ENCODE data around the gene C1QTNF3.
"Not testable (repeated sequence)": the region's sequence is repeated elsewhere in the genome, so short reads cannot be mapped to it uniquely, and the experiment has no call there.

C1QTNF3 gene

DNA sequence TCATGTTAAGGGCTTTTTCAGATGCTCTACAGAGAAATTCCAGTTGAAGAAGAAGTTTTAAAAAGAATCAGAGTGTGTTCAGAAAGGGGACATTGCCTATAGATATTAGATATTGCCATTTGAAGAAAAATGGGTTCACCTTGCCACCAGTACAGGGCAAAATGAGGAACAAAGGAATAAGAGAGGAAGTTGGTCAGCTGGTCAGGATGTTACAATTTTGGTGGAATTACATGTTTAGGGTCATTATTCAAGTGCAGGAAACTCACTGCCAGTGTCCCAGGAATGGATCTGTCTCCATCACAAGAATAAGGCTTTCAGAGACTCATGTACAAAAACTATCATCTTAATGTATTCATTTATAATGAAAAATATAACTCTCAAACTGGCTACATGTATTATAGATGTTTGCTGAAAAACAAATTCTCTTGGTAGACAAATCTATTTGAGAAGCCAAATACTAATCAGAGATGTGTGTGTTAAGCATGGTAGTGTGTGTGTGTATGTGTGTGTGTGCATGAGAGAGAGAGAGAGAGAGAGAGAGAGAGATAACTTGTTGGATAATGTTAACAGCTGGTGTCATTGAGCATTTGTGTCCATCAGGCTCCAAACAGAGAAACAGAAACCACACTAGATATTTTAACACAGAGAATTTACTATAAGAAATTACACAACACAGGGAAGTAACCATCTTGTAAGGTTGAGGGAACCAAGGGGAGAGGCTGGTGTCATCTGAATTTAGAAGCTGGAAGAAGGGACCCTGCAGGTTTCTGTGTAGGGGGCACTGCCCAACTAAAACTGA, 5.0 kb upstream of the C1QTNF3 start:
- no peak for DNase-seq

DNA sequence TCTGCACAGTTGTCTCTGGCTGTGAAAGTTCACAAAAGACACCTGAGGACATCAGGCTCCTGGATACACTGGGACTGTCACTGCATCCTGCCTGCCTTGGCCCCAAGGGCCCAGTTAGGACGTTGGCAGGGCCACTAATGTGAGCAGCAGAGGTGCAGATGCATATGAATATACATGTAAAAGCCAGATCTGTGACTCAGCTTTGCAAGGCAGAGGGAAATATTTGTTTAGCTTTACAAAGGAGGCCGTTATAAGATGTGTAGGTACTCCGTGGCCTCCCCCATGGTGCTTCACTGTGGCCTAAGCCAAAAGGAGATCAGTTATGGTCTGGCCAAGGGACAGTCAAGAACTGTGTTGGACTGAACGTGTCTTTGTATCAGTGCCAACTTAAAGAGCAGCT, 4.1 kb upstream of the C1QTNF3 start:
- DNase-seq, result no peak

DNA sequence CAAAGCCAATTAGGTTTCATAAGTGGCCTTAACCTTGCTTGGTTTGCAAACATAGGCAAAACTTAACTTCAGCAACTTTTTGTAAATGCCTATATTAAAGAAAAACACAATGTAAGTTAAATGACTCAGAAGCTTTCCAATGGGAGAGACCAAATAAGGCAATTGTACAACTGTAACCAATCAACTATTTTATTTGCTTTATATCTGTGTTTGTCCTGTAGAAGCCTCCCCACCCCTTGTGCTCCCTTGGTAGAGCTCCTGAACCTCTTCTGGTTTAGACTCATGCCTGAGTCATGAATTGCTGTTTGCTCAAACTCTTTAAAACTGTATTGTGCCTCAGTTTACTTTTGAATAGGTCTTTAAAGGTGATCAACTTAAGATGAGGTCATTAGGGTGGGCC, 3.0 kb upstream of the C1QTNF3 start:
- DNase-seq, result peak; percentile 86

DNA sequence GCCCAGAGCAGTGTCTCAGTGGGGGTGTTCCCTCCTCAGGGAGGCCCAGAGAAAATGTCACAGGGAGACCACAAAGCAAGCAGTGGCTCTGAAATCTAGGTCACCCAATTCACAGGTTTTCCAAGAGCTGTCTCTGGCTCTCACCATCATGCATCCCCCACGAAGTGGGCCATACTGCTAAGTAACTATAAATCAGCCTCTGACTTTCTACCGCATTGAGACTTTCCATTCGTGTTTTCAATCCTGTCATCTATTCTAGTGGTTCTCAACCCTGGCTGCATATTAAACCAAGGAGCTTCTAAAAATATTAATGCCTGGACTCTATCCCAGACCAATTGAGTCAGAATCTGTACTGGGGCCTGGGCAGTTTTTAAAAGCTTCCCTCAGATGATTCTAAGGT, 2.0 kb upstream of the C1QTNF3 start:
- peak; percentile 39 for DNase-seq

DNA sequence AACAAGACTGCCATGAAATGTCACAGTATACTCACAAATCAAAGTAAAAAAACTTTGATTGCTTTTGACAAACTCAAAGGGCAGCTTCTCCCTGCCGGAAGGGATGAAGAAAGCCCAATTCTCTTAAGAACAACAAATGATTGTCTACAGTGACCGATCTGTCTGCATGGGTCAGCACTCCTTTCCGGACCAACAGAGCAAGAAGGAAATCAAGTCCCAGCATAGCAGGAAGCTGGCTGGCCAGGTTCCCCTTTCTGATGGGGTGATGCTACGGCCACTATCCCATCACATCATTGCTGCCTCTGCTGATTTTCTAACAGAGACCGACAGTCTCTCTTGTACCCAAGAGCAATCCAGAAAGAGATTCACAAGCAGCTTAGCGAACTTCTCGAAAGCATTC, 692 bp downstream of the C1QTNF3 start:
- no peak for DNase-seq

DNA sequence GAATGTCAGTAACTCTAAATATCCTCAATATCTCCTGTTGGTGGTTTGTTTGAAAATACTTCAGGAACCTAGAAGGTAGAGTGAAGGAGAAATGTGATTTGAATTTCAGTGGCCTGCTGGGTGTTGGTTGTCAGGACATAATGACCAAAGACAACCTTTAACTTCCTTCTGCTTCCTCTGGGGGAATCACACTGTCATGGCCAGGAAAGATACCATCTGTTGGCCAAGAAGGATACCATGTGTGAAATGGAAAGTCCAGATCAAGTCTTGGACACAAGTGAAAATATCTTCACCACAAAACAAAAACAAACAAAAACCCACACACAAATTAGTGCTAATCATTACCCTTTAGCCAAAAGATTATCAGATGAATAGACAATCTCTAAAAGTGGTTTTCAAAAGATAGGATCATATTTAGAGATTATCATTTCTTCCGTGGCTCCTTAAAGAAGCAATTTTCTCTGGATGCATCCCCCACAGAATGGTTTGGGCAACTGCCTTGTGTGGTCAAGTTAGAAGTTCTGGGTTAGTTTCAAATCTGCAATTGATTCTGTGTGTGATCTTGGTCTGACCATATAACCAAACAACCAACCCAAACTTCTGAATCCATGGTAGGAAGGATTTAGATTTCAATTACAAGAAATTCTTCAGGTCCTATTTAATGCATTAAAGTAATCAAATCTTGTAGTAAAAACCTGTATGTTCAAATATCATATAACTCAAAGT, 1.6 kb downstream of the C1QTNF3 start:
- no peak for DNase-seq

DNA sequence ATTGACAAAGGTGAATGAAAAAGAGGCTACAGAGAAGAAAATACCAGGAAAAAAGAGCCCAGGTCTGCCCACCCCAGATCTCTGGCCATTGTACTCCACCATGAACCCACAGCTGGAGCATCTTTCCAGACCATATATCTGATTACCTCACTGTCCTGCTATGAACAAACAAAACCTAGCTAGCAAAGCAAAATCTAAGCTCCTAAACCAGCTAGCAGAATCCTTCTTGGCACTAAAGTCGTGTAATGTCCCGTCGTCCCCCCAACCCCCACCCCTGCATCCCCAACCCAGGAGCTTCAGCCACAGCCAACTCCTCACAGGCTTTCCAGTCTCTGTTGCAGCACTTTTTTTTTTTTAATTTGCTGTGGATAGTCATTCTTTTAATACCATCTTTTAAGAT, 2.5 kb downstream of the C1QTNF3 start:
- DNase-seq, result no peak

DNA sequence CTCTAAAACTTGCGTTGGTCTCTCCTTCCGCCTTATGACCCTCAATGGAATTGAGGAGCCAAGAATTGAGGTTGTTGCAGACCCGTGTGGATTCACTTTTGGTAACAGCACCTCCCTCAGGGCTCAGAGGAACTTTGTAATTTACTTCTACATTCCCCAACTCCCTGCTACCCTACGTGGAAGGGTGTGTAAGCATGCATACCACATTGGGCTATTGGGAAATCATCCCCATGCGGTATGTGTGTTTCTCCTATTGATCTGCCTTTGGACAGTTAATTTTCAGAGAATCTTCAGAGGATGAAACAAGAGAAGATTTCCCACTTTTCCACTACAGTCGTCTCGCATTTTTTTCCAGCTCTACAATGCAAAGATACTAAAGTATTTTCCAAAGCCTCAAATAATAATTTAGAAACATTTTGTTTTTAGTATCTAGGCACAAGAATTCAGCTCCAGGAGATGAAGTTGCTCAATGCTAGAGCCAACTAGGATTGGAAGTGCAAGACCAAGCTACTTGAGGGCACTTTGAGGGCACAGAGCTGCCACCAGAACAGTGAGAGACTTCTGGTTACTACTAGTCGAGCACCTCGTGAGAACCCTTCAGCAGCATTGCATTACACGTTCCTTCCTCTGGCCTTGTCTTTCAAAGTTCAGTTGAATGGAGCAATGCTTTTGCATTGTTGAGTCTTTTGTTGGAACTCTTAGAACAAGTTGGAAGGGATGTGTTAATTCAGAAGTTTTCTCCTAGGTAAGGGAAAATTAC, 3.4 kb downstream of the C1QTNF3 start:
- no peak for DNase-seq

DNA sequence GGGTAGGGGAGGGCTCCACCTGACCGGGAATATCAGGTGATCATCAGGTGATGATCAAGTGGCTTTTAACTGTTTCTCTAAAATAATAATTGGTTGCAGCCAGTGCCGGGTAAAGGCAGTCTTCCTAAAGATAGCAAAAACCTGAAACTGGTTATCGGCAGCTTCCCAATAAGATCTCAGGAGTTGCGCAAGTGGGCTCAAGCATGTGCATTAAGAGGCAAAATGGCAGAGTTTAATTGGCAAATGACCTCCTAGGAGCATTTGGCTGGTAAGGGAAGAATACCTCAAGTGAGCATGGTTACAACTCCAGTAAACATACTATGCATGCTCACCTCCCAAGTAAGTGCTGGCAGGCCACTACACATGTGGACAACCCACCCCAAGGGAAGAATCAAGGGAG, 4.2 kb downstream of the C1QTNF3 start:
- no peak for DNase-seq

DNA sequence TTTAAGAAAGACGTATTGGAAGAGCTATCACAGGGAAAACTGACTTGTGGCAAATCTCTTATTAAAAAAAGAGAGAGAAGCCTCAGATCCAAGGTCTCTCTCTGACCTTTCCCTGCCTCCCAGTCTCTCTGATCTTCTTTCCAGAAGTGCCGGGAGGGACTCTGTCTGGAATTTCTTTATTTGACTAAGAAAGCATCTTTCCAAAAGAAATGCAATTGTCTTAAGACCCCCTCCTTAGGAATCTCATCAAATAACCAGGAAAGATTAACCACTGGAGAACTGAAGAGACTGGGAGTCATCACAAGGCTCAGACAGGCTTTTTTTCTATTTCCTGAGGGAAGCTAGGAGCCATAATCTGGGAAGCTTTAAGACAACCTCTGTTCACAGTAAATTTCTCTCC, 4.6 kb downstream of the C1QTNF3 start:
- DNase-seq, result peak; percentile 44

DNA sequence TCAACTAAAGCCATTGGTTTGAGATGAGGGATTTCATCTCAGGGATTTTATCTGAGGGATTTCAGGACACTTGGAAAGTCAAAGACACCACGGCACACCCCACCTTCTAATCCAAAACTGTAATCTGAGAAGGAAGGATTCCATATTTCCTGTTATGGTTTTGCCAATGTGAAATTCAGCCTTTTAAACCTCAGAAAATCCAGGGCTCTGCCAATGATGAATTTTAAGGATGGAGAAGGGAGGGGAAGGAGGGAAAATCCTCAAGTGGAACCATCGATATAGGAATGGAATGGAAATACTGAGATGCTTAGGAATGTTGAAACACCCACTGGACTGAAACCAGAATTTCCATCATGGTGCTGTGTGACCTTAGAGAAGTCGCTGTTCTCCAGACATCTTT, 5.3 kb downstream of the C1QTNF3 start:
- no peak for DNase-seq

DNA sequence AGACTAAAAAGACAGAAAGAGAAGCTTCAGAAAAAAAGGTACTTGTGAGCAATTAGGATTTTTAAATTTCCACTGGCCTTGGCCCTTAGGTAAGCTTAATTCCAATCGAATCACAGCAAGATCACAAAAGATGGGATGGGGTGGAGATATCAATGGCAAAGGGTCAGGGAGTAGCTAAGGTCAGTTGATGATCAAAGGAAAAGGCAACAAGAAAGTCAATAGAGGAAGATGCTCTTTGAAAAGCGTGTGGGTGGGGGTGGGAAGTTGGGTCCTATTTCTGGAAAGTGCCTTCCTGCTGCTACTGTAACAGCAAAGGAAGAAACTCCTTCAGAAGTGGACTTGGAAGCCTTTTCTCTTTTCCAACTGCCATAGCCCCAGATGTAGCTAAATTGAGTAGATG, 7.3 kb downstream of the C1QTNF3 start:
- no peak for DNase-seq

DNA sequence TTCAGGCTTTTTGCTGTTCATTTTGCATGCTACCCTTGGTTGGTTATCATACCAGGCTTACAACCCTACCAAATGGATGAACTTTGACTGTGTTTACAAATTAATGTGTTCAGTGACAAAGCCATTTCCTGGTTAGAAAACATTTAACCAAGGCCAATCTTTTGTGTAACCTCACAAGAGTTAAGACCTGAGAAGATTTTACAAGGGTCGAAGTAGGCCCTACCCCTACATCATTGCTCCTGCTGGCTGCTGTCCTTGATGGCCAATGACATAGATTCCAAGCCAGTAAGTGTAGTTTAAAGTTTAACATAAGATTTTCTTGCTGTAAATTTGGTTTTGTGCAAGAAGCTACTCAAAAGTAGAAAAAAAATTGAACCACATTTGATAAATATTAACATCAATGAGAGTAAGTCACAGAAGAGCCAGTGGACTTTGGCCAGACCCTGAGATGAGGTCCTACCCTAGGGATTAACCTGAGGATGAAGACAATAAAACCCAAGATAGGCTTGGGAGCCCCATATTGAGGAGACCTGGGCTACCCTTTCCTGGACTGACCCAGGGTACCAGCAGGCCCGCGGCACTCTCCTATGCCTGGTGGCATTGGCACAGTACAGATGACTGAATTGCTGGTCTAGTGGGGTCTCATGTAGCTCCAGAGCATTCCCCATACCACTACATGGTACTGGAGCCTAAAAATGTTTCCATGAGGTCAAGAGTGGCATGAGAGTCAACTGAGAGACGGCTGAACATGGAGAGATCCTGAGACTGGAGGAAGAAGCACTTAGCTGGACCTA, 8.3 kb downstream of the C1QTNF3 start:
- DNase-seq, result no peak

DNA sequence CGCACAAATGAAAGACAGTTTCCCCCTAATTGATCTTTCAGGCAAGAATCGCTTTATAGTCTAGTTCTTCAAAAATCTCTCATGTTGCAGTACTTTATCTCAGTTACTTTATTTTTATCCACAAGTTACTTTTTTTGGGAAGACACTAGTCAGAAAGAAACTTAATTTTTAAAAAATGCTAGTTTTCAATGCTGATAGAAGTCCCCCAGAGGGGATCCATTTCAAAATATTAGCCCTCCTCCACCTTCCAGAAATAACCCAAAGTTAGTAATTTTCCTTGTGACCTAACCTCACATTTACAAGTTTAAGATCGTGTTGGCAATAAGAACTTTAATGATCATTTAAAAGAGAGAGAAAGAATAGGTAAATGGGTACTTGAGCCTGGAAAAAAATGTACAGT, 11.0 kb downstream of the C1QTNF3 start:
- DNase-seq, result no peak

DNA sequence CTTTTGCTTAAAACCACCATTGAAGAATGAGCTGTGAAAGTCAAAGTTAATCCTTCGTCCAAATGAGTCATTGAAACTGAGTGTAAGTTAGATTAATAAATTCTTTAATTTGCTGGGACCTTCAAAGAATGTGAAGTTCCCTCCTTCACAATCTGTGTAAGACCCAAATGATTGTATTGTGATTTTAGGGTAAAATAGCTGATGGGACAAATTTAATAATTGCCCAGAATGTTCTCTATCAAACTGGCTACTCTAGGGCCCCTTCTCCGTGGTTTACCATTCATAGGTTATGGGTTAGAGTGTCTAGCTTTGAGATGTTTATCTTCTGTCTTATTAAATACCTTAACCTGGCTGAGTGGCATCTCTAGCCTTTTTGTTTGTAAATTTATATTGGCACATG, 11.9 kb downstream of the C1QTNF3 start:
- no peak for DNase-seq

DNA sequence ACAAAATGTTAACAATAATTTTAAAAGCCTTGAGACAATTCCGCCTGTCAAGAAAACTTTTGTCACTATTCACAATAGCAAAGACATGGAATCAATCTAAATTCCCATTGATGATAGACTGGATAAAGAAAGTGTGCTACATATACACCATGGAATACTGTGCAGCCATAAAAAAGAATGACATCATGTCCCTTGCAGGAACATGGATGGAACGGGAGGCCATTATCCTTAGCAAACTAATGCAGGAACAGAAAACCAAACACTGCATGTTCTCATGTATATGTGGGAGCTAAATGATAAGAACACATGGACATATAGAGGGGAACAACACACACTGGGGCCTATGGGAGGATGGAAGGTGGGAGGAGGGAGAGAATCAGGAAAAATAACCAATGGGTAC, 12.4 kb downstream of the C1QTNF3 start:
- DNase-seq, result not testable (repeated sequence)

DNA sequence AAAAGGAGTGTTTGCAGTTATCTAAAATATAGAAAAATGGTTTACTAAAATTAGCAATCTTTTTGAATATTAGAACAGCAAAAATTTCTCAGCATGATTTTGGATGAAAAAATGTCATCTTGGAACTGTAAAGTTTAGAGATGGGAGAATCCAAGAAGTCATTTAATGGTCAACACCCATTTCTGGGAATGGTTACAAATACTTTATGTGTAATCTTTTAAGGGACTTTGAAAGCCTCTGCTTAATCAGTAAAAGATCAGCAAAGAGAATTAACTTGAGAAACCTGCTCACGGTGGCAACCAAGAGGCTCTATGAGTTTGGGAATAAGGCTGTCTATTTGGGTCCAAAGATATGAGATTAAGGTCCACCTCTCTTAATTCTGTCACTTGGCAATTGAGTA, 13.0 kb downstream of the C1QTNF3 start:
- no peak for DNase-seq

DNA sequence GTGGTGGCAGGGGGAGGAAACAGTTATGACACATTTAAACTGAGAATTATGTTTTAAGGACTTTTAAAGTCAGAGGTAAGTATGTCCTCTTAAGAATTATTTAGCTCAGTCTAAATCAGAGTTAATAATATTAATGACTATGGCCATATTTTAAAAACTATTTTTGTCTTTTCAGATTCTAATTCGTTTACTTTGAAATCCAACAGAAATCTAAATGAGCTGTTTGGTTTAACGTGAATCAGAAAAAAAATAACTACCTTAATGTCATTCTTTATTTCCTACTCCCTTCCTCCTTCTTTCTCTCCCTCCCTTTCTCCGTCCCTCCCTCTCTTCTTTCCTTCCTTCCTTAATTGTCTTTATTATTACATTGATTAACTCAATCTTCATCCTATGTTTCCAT, 14.7 kb downstream of the C1QTNF3 start:
- DNase-seq, result no peak

DNA sequence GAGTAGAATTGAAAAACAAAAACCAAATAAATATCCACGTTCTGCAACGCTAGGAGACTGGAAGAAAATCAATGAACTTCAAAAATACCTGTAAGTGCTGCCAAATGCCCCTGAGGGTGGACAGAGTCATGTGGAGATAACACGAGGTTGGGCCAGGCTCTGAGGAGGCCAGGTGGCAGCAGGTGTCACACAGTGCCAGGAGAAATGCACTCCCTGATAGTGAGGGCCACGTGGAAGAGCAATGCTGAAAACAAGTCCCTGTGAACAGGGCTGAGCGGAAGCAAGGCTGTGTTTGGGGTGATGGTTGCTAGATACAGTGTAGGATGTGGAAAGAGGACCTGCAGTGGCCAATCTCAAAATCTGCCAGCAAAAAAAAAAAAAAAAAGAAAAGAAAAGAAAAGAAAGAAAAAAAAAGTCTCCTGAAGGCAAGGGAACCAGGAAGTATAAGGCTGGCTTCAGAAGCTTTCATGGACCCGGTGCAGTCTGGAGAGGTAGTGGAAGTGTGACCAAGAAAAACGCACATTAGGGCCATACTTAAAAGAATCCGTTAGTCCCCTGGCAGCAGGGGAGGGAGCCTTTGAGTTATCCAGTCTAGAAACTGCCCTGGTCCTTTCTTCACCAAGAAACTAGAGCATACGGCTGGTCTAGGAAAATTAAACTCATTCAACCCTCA, 16.8 kb downstream of the C1QTNF3 start:
- no peak for DNase-seq

DNA sequence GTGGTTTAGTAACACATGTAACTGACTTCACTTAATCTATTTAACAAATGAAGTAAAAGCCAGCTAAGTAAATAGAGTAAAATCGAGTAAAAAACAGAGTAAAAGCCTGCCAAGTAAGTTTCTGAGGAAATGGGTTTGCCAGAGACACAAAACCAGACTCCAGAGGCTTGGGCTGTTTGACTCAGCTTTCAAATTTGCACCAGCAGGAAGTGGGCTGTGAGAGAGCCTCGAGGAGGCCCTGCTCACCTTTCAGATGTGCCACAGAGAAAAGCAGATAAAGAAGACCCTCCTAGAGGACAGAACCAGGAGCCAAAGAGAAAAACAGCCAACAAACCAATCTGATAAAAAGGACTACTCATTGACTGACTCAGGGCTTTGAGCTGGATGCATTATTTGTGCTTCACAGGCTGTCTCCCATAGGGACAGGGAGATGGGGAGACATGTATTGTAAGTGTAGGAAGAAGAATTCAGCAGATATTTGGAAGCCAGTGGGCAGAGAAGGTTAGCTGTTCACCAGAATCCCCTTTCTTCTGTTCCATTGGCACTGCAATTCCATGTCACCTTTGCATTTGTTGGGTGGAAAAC, 20.8 kb downstream of the C1QTNF3 start:
- peak; percentile 68 for DNase-seq

DNA sequence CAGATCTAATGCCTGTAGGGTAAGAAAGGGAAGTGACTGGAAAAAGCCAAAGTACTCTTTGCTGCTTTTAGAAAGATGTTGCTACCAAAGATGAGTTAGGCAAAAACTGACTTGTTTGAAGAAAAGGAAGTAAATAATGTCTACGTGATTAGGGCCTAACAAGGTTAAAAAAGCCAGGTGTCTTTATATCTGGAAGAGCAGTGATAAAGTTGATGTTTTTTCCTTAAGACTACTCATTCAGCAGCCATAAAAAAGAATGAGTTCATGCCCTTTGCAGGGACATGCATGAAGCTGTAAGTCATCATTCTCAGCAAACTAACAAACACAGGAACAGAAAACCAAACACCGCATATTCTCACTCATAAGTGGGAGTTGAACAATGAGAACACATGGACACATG, 21.7 kb downstream of the C1QTNF3 start:
- no peak for DNase-seq

DNA sequence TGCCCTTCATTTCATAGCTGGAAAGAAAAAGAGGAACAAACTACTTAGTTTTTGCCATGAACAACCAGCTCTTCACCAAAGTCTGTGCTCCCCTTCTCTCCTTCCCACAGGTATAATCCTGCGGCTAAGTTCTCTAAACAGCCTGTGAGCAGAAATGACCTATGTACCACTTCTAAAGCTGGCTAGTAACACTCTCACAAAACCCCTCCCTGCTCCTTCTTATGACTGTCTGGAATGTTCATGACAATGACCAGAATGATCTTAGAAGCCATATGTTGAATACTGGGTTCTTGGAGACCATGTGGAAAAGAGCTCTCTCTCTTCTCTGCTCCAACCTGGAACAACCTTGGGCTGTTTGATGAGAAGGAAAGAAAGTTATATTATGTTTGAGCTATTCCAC, 22.3 kb downstream of the C1QTNF3 start:
- DNase-seq, result no peak

All from fibroblast of skin of right biceps (primary cell).